ENCODE results near the gene TPGS1.
A peak's percentile ranks its signal among the peaks of the same experiment; 100 is the strongest.

TPGS1 gene, protein sequence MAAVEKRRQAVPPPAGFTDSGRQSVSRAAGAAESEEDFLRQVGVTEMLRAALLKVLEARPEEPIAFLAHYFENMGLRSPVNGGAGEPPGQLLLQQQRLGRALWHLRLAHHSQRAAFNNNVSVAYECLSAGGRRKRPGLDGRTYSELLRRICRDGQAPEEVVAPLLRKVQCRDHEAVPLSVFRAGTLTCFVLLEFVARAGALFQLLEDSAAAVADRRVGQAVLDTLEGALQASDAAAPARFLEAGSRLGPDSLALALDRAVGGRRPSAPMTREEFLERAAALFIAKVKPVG

GRCh38 chr19:507286-508203, at the start of gene TPGS1:
Gene TPGS1, plus strand, starts transcription at chr19:507497. Its CDS starts 10 bp downstream, at chr19:507507.
- DNase-seq, result peak; percentile 63

DNA sequence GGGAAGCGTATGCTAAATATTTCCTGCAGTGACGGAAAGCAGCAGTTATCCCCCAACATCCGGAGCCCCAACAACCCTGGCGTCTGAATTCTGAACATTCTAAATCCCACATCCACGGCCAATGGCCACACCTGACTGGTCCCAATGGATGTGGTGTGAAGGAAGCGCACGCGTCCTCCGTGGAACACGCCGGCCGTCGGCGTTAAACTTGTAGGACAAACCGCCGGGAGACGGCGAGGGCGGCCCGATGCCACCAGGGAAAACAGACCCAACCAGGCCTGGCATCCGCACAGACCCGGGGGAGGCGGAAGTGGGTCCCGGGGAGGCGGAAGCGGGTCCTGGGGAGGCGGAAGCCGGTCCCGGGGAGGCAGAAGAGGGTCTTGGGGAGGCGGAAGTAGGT, 49.7 kb upstream of the TPGS1 start:
- no peak for DNase-seq

GRCh38 chr19:458091-459042, 48.9 kb upstream of the TPGS1 start:
- no peak for DNase-seq

DNA sequence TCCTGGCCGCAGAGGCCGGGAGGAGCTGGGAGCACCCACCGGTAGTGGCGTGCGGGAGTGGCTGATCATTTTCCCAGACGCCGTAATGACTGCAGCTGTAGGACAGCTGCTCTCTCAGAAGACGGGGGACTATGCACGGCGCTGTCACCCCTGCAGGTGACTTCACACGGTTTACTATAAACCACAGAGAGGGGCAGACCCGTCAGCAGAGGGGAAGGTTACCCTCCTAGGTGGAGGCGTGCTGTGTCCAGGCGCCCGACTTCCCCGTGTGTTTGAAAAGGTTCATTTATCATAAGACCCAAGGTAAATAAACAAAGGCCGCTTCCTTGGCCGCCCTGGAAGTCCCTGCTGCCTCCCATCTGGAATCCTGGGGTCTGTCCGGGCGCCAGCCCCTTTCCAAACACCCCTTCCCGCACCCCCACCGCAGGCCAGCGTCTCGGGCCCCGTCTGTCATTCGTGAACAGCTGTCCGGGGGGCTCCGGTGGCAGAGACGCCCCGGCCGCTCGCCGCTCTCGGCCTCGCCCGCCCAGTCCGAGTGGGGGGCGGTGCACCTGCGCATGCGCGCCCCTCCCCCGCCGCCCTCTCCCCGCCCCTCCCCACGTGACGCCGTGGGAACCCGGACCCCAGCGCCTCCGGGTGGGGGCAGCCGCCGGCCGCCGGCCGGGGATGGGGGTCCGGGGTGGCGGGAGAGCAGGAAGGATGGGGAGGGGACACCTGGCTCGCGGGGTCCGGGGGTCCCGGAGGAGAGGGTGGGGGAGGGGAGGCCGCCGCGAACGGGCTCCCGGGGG, 47.4 kb upstream of the TPGS1 start:
- no peak for DNase-seq

DNA sequence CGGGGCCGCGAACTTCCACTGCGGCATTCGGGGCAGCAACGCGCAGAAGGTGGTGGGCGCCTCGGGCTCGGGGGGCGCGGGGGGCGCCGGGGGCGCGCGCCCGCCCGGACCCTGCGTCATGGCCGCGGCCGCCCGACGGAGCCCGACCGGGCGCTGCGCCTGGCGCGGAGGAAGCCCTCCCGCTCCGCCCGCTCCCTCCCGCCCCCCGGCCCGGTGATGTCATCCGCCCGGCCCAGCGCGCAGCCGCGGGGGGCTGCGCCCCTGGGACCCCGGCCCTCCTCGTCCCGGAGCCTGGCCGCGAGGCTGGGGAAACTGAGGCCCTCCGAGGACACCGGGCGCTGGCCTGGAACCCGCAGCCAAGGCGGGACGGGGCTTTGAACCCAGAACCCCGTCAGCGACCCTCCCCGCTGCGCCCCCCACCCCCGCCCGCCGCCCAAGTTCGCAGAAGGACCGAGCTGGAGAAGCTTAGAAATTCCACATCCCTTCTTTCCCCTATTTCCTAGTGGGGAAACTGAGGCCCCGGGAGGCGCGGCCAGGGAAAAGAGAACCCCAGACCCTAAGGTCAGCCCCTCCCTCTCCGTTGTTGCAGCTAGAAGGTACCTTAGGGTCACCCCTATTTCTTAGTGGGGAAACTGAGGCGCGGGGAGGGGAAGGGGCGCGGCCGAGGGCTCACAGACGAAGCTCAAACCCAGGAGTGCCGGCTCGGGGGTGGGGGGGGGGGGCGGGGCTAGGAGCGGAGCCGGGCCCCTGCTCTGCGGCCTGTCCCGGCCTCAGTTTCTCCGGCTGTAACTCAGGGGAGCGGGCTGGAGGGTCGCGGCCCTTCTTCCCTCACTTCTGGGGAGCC, 46.2 kb upstream of the TPGS1 start, which contains the start of gene SHC2:
Gene SHC2 (minus strand): TSS at position 157 of the 844 bp plus-strand sequence. CDS start 37 bp downstream, at position 120.
- no peak for DNase-seq

GRCh38 chr19:461721-462551, 45.4 kb upstream of the TPGS1 start:
- no peak for DNase-seq

DNA sequence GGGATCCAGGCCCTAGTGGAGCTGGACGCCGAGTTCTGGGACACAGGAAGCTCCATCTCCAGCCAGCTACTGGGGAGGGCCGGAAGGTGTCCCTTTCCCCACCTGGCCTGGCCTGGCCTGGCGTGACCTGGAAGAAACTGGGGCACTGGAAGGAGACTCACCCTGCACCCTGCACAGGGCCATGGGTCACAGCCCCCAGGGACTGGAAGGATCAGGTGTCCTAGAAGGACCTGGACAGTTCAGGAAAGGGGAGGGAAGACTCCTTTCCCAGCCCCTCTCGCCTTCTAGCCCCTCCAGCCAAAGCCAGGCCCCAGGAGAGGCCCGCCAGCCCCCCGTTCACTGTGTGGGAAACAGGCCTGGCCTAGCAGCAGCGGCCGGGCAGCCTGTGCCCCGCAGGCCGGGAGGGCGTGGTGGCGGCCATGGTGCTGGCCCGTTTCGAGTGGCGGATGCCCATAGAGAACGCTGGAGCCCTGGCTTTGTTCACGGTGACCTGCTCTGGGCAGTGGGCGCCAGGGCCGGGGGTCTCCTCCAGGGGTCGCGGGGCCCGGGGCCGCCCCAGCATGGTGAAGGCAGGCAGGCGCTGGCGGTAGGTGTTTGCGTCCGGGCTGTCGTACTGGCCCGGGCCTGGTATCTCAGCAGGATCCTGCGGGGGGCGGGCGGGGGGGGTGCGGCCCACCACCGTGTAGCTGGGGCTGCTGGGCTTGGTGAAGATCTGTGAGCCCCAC, 43.7 kb upstream of the TPGS1 start:
- no peak for DNase-seq

GRCh38 chr19:464208-464545, 43.1 kb upstream of the TPGS1 start:
- no peak for DNase-seq

DNA sequence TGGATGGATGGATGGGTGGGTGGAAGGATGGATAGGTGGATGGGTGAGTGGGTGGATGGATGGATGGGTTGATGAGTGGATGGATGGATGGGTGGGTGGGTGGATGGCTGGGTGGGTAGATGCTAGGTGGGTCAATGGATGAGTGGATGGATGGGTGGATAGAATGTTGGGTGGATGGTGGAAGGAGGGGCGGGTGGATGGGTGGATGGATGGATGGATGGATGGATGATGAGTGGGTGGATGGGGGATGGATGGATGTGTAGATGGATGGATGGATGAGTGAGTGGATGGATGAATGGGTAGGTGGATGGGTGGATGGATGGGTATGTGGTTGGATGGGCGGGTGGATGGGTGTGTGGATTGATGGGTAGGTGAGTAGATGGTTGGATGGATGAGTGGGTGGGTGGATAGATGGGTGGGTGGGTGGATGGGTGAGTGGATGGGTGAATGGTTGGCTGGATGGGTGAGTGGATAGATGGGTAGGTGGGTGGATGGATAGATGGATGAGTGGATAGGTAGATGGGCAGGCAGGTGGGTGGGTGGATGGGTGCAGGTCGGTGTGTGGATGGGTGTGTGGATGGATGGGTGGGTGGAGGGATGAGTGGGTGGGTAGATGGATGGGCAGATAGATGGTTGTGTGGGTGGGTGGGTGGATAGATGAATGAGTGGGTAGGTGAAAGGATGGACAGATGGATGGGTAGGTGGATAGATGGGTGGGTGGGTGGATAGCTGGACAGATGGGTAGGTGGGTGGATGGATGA, 42.1 kb upstream of the TPGS1 start:
- no peak for DNase-seq

DNA sequence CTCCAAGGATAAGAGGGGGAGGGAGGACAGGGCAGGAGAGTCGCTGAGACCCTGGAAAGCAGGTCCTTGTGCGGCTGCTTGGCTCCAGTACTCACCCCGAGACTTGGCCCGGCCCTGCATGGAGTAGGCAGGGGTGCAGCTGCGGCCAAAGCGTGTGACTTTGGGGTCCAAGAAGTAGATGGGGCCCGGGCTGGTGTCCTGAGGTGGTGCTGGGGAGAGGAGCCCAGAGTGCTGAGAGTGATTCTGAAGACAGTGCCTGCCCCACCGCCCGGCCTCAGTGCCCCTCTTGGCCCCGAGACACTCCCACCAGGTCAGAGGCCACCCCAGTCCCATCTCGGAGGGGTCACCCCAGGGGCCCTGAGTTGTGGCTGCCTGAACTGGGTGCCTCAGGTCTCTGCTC, 39.7 kb upstream of the TPGS1 start:
- DNase-seq, result no peak

DNA sequence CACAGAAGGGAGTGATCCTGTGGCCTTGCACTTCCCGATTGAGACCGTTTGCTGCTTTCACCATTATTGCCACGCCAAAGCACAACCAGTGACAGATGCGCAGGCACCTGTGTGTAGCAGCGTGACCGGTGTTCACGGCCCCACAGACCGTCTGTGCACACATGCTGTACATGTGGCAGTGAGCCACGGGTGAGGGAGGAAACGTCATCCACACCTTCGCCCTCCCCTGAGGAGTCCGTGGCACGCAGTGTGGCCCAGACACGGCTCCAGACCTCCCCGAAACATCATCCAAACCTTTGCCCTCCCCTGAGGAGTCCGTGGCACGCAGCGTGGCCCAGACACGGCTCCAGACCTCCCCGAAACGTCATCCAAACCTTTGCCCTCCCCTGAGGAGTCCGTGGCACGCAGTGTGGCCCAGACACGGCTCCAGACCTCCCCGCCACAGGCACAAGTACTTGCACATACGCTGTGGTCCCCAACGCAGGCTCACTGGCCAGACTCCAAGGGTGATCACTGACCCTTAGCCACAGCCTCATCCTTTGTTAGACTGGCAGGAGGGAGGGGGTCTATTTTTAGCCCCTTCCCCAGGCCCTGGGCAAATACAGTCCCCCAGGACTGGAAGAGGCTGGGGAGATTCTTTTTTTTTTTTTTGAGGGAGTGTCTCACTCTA, 38.6 kb upstream of the TPGS1 start:
- DNase-seq, result no peak

GRCh38 chr19:469833-470232, 37.5 kb upstream of the TPGS1 start:
- no peak for DNase-seq

- no peak for DNase-seq
These were observed 36.6 kb upstream of the TPGS1 start for GRCh38 chr19:470701-471100.

GRCh38 chr19:472005-472858, 35.1 kb upstream of the TPGS1 start:
- no peak for DNase-seq

DNA sequence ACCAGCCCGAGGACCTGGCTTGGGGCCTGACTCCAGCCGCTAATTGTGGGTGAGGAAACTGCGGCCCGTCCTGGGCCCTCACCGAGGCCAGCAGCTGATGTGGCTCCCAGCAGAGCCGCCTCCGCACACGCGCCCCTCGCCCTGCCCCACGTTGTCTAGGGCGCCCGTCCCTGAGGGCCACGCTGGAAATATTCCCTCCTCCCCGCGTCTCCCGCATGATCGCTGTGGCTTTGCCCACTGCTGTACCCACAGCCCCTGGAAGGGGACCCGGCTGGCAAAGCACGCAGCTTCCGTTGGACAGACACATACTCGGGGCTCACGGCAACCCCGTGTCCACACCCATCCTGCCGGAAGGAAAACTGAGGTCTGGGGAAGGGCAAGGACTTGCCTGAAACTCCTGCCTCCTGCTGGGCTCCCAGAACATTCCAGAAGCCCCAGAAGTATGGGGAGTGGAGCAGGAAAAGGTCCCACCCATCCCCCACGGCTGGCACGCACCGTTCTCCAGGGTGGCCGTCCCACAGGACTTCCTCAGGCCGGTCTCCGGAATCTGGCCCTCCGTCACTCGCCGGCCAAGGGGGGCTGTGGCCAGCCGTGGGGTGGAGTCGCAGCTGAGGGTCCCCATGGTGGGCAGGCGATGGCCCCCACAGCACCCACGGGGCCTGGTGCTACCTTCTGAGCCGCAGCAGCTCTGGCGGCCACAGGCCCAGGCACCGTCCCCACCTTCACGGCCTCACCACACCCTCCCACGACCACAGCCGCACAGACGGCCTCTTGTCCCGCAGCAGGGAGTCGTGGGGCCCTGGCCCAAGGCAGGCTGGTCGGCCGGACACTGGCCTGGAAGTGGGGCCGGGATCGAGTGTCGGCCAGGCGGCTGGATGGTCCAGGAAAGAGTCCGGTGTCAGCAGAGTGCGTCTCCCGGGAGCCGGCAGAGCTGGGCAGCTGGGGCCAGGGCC, 32.9 kb upstream of the TPGS1 start:
- no peak for DNase-seq

DNA sequence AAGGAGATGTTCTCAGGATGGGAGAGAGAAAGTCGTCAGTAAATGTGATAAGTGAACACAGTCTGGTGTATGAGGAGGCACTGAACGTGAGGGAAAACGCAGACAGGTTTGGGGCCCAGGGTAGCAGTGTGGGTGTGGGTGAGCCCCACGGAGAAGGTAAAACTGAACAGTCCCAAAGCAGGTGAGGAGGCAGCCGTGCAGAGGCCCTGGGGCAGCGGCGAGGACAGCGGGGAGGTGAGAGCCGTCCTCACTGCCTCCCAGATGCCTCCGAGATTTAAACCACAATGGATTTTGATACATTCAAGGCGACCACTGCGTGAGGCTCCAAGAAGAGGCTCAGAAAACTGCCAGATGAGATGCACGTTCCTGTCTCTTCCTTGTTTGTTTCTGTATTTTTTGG, 31.9 kb upstream of the TPGS1 start:
- DNase-seq, result no peak

All from cortex of kidney (tissue), 1 donor.